ENCODE results near the gene ZIC2. TPM values are rescaled to one million over a fixed set of nuclear protein-coding genes. Genes with fewer than 3 reads are reported as not detected.

ZIC2 gene
- total RNA-seq, 2 donors from 2014 or later, result 0.11 to 0.82 TPM

- Histone ChIP-seq H3K9ac (ENCODE audit: low read depth in 2 of 2, low read length in 2 of 2) (no peak overlapping the region), H3K4me1 (peaks cover 5% of the 10 kb centered on the region), H3K27ac (no peak overlapping the region), H3K36me3 (no peaks in the 10 kb centered on the region), H3K27me3 (peaks cover 94% of the 10 kb centered on the region), H3K9me3 (no peaks in the 10 kb centered on the region), H3K4me3 (no peak overlapping the region)
- no peak for TF ChIP-seq CTCF (IDR thresholded peaks at IDR 0.05)
- no peak for DNase-seq
- intact Hi-C loops (cut with DNase I), result no loop called here
Observed at GRCh38 chr13:99973163-99973807, 8.3 kb upstream of the ZIC2 start.

GRCh38 chr13:99973808-99974185 lies 7.8 kb upstream of the ZIC2 start:
- TF ChIP-seq CTCF (IDR thresholded peaks at IDR 0.05), result no peak
- Histone ChIP-seq H3K9ac (ENCODE audit: low read depth in 2 of 2, low read length in 2 of 2) (no peak overlapping the region), H3K4me1 (peaks cover 4% of the 10 kb centered on the region), H3K27ac (no peak overlapping the region), H3K9me3 (no peaks in the 10 kb centered on the region), H3K27me3 (peaks cover 94% of the 10 kb centered on the region), H3K4me3 (no peak overlapping the region), H3K36me3 (no peaks in the 10 kb centered on the region)
- no peak for DNase-seq
- intact Hi-C loops (cut with DNase I), result no loop called here

GRCh38 chr13:99974296-99974938 lies 7.2 kb upstream of the ZIC2 start:
- Histone ChIP-seq H3K4me1 (no peaks in the 10 kb centered on the region), H3K27ac (no peak overlapping the region), H3K9ac (ENCODE audit: low read depth in 2 of 2, low read length in 2 of 2) (no peak overlapping the region), H3K4me3 (no peak overlapping the region), H3K9me3 (no peaks in the 10 kb centered on the region), H3K27me3 (peaks cover 94% of the 10 kb centered on the region), H3K36me3 (no peaks in the 10 kb centered on the region)
- DNase-seq, result no peak
- no peak for TF ChIP-seq CTCF (IDR thresholded peaks at IDR 0.05)
- intact Hi-C loops (cut with DNase I), result no loop called here

GRCh38 chr13:99974939-99975561 lies 6.5 kb upstream of the ZIC2 start:
- no peaks in the 10 kb centered on the region for H3K36me3 ChIP-seq
- TF ChIP-seq CTCF (IDR thresholded peaks at IDR 0.05), result no peak
- H3K4me3 ChIP-seq, result no peak overlapping the region
- peak; percentile 18 for DNase-seq
- H3K9me3 ChIP-seq, result no peaks in the 10 kb centered on the region
- H3K4me1 ChIP-seq, result peaks cover 4% of the 10 kb centered on the region
- H3K27ac ChIP-seq, result no peak overlapping the region
- intact Hi-C loops (cut with DNase I), result no loop called here
- no peak overlapping the region for H3K9ac ChIP-seq (ENCODE audit: low read depth in 2 of 2, low read length in 2 of 2)
- peaks cover 94% of the 10 kb centered on the region for H3K27me3 ChIP-seq

- no peak for TF ChIP-seq CTCF (IDR thresholded peaks at IDR 0.05)
- Histone ChIP-seq H3K27ac (no peak overlapping the region), H3K27me3 (peaks cover 97% of the 10 kb centered on the region), H3K9ac (ENCODE audit: low read depth in 2 of 2, low read length in 2 of 2) (no peak overlapping the region), H3K9me3 (no peaks in the 10 kb centered on the region), H3K4me1 (peaks cover 6% of the 10 kb centered on the region), H3K4me3 (no peak overlapping the region), H3K36me3 (no peaks in the 10 kb centered on the region)
- no peak for DNase-seq
- intact Hi-C loops (cut with DNase I), result no loop called here
Observed at GRCh38 chr13:99975626-99976025, 6.0 kb upstream of the ZIC2 start.

Measured in colonic mucosa (tissue), 4 donors.